ENCODE results near the gene ATP2C1. TPM values are rescaled to one million over a fixed set of nuclear protein-coding genes. Genes with fewer than 3 reads are reported as not detected.

Gene ATP2C1
- total and polyA plus RNA-seq, 2 donors: 40.6 to 60.2 TPM

DNA sequence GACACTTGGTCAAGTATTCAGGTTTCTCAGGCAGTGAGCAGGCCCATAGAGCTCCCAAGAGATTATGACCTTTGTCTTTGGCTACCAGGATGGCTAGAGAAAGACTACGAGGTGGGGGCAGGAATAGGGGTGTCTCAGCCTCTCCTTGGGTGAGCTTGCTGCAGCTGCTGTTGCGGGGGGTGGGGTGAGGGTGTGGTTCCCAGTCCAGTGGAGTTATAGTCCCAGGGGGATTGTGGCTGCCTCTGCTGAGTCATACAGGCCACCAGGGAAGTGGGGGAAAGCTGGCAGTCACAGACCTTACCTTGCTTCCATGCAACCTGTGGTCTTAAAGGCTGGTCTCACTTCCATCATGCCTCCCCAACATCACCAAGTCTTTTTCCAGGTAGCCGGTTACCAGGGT is 31.7 kb downstream of the ATP2C1 start:
- no peaks in the 10 kb centered on the region for H3K27me3 ChIP-seq (ENCODE audit: control insufficient read depth in 2 of 2, insufficient read depth in 1 of 2, low read length in 1 of 2)
- H3K27ac ChIP-seq (ENCODE audit: low read depth in 1 of 2, low read length in 1 of 2): no peak overlapping the region
- 98% methylated on average over 3 of the region's 3 CpGs for WGBS
- no peaks in the 10 kb centered on the region for H3K4me1 ChIP-seq (ENCODE audit: control insufficient read depth in 2 of 2, insufficient read depth in 2 of 2, low read length in 2 of 2)
- H3K9me3 ChIP-seq (ENCODE audit: control insufficient read depth in 2 of 2, insufficient read depth in 1 of 2, low read length in 1 of 2): peaks cover 0 to 6% of the 10 kb centered on the region in 2 donors
- peaks cover 0 to 2% of the 10 kb centered on the region in 2 donors for H3K36me3 ChIP-seq (ENCODE audit: control insufficient read depth in 2 of 2, insufficient read depth in 2 of 2, low read length in 1 of 2)
- no peak overlapping the region for H3K4me3 ChIP-seq (ENCODE audit: low read length in 2 of 2)
- DNase-seq (ENCODE audit: low read depth in 6 of 9, low spot score in 9 of 9): no peak

DNA sequence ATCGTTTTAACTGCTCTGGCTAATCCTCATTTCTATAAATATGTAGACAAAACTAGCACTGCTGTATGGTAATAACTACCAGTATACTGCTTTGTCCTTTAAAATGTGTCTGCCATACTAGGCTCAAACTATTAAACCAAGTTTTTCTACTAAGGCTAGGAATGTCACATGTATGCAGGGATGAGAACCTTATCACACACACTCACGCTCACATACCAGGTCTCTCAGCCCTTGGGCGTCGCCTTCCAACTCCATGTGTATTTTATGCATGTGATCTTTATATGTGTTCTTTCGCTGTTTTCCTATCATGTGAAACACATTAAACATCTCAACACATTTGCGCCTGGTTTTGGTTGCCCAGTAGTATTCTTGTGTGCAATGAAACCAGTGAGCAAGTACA is 32.6 kb downstream of the ATP2C1 start:
- H3K27ac ChIP-seq (ENCODE audit: low read depth in 1 of 2, low read length in 1 of 2): no peak overlapping the region
- no peak for DNase-seq (ENCODE audit: low read depth in 6 of 9, low spot score in 9 of 9)
- H3K36me3 ChIP-seq (ENCODE audit: control insufficient read depth in 2 of 2, insufficient read depth in 2 of 2, low read length in 1 of 2): peaks cover 0 to 2% of the 10 kb centered on the region in 2 donors
- no peaks in the 10 kb centered on the region for H3K27me3 ChIP-seq (ENCODE audit: control insufficient read depth in 2 of 2, insufficient read depth in 1 of 2, low read length in 1 of 2)
- H3K4me3 ChIP-seq (ENCODE audit: low read length in 2 of 2): no peak overlapping the region
- H3K9me3 ChIP-seq (ENCODE audit: control insufficient read depth in 2 of 2, insufficient read depth in 1 of 2, low read length in 1 of 2): peaks cover 0 to 6% of the 10 kb centered on the region in 2 donors
- no peaks in the 10 kb centered on the region for H3K4me1 ChIP-seq (ENCODE audit: control insufficient read depth in 2 of 2, insufficient read depth in 2 of 2, low read length in 2 of 2)
- WGBS: 80% methylated on average over 6 of the region's 6 CpGs

DNA sequence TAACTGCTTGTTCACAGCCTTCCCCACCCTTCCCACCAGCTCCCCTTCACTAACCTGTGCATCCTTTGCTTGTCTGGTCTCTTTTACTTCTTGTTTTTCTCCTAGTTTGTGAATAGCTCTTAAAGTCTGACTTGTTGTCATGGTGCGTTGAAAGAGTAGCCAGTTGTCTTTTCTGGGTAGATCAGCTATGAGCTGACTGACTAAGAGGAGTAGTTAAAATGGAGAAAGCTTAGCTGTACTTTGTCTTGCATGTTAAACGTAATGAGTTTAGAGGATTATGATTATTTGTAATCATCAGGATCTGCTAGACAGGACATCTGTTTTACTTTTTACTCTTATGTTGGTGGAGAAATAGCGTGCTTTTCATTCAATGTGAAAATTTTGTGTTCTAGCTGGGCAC is 35.9 kb downstream of the ATP2C1 start:
- no peaks in the 10 kb centered on the region for H3K9me3 ChIP-seq (ENCODE audit: control insufficient read depth in 2 of 2, insufficient read depth in 1 of 2, low read length in 1 of 2)
- H3K4me1 ChIP-seq (ENCODE audit: control insufficient read depth in 2 of 2, insufficient read depth in 2 of 2, low read length in 2 of 2): no peaks in the 10 kb centered on the region
- H3K27me3 ChIP-seq (ENCODE audit: control insufficient read depth in 2 of 2, insufficient read depth in 1 of 2, low read length in 1 of 2): no peaks in the 10 kb centered on the region
- DNase-seq (ENCODE audit: low read depth in 6 of 9, low spot score in 9 of 9): no peak
- H3K4me3 ChIP-seq (ENCODE audit: low read length in 2 of 2): no peak overlapping the region
- peaks cover 0 to 5% of the 10 kb centered on the region in 2 donors for H3K36me3 ChIP-seq (ENCODE audit: control insufficient read depth in 2 of 2, insufficient read depth in 2 of 2, low read length in 1 of 2)
- no peak overlapping the region for H3K27ac ChIP-seq (ENCODE audit: low read depth in 1 of 2, low read length in 1 of 2)
- 65% methylated on average over 3 of the region's 3 CpGs for WGBS

DNA sequence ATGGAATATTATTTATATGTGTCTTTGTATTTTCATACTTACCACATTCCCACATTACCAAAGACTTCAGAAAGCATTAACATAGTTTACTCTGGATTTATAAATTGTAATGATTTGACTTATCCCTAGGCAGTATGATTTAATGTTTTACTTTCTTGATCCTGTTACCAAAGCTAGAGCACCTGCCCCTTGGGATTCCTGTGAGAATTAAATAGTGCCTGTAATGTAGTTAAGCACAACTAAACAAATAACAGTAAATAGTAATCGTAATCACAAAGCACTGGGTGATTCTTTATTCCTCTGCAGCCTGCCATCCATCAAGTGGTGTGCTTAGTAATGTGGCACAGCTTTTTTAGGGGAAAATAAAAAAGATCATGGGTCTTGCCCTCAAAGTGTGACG is 39.1 kb downstream of the ATP2C1 start:
- WGBS: 97% methylated on average over 2 of the region's 2 CpGs
- Histone ChIP-seq H3K4me3 (ENCODE audit: low read length in 2 of 2) (no peak overlapping the region), H3K27me3 (ENCODE audit: control insufficient read depth in 2 of 2, insufficient read depth in 1 of 2, low read length in 1 of 2) (no peaks in the 10 kb centered on the region), H3K4me1 (ENCODE audit: control insufficient read depth in 2 of 2, insufficient read depth in 2 of 2, low read length in 2 of 2) (no peaks in the 10 kb centered on the region), H3K36me3 (ENCODE audit: control insufficient read depth in 2 of 2, insufficient read depth in 2 of 2, low read length in 1 of 2) (peaks cover 0 to 4% of the 10 kb centered on the region in 2 donors), H3K9me3 (ENCODE audit: control insufficient read depth in 2 of 2, insufficient read depth in 1 of 2, low read length in 1 of 2) (no peaks in the 10 kb centered on the region), H3K27ac (ENCODE audit: low read depth in 1 of 2, low read length in 1 of 2) (no peak overlapping the region)
- no peak for DNase-seq (ENCODE audit: low read depth in 6 of 9, low spot score in 9 of 9)

DNA sequence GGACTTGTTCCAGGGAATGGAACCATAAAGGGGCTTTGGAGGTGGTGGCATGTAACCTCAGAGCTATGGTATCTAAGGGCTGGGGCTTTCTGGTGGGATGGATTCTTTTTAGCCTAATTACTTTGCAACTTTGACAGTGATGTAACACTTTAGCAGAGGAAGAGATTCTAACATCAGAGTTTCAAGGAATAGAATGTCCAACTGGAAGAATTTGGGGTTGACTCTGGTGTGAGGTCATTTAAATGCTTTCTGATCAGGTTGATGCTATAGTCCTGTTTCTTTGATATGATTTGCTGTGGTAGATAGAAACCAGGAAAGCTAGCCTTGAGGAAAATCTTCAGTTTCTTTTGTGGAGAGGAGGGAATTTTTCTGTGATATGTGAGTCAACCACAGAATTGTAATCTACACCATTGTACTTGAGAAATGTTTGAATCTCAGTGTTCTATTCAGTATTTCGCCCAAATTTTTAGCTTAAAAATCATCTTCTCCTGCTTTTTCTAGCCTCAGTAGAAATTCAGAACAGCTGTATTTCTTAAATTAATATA is 40.0 kb downstream of the ATP2C1 start:
- Histone ChIP-seq H3K27ac (ENCODE audit: low read depth in 1 of 2, low read length in 1 of 2) (no peak overlapping the region), H3K4me1 (ENCODE audit: control insufficient read depth in 2 of 2, insufficient read depth in 2 of 2, low read length in 2 of 2) (no peaks in the 10 kb centered on the region), H3K9me3 (ENCODE audit: control insufficient read depth in 2 of 2, insufficient read depth in 1 of 2, low read length in 1 of 2) (no peaks in the 10 kb centered on the region), H3K4me3 (ENCODE audit: low read length in 2 of 2) (no peak overlapping the region), H3K36me3 (ENCODE audit: control insufficient read depth in 2 of 2, insufficient read depth in 2 of 2, low read length in 1 of 2) (peaks cover 0 to 10% of the 10 kb centered on the region in 2 donors), H3K27me3 (ENCODE audit: control insufficient read depth in 2 of 2, insufficient read depth in 1 of 2, low read length in 1 of 2) (no peaks in the 10 kb centered on the region)
- WGBS: 94% methylated on average over 1 of the region's 1 CpG
- DNase-seq (ENCODE audit: low read depth in 6 of 9, low spot score in 9 of 9): no peak

DNA sequence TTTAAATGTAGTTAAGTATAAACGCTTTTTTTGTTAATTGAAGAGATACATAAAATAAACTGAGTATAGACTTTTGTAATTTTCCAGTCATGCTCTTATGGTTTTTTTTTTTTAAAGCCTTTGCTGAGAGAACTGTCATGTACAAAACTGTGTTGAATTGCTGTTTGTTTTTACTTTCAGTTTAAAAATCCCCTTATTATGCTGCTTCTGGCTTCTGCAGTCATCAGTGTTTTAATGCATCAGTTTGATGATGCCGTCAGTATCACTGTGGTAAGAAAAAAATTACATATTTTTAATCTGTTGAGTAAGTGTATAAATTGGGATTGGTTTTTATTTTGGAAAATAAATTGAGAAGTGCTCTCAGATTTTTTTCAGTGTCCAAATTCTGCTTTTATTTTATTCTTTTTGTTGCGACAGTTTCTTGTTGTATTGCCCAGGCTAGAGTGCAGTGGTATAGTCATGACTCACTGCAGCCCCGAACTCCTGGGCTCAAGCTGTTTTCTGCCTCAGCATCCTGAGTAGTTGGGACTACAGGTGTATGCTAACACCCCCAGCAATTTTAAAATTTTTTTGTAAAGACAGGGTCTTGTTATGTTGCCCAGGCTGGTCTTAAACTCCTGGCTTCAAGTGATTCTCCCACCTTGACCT is 40.7 kb downstream of the ATP2C1 start:
- H3K9me3 ChIP-seq (ENCODE audit: control insufficient read depth in 2 of 2, insufficient read depth in 1 of 2, low read length in 1 of 2): no peaks in the 10 kb centered on the region
- no peak for DNase-seq (ENCODE audit: low read depth in 6 of 9, low spot score in 9 of 9)
- WGBS: 84% methylated on average over 4 of the region's 4 CpGs

DNA sequence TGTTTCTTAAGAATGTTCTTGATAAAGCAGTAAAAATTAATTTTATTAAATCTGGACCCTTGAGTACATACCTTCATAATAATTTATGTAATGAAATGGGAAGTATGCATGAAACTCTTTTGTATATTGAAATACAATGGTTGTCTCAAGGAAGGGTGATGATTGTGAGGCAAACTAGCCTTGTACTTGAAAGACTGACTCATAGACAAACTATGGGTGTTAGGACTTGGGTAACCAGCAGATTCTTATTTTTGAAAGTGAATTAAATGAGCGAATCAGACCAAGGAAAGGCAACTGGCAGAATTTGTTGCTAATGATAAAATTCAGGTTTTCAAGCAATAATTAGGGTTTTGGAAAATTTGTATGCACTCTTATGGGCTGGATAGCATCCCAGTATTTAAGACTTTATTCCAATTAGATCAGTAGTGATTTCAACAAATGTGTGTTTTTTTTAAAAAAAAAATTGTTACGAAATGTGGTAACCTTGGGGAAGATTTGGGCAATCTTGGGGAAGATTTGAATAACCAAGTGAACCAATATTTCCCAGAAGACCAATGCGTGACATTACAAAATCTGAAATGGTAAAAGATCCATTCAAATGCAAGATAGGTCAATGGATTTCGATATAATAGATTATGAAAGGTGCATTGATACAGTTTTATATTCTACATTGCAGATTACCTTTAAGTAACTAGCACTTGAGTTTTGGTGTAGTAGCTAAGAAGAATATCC is 42.0 kb downstream of the ATP2C1 start:
- Histone ChIP-seq H3K9me3 (ENCODE audit: control insufficient read depth in 2 of 2, insufficient read depth in 1 of 2, low read length in 1 of 2) (no peaks in the 10 kb centered on the region), H3K4me1 (ENCODE audit: control insufficient read depth in 2 of 2, insufficient read depth in 2 of 2, low read length in 2 of 2) (no peaks in the 10 kb centered on the region), H3K27ac (ENCODE audit: low read depth in 1 of 2, low read length in 1 of 2) (no peak overlapping the region), H3K27me3 (ENCODE audit: control insufficient read depth in 2 of 2, insufficient read depth in 1 of 2, low read length in 1 of 2) (no peaks in the 10 kb centered on the region), H3K36me3 (ENCODE audit: control insufficient read depth in 2 of 2, insufficient read depth in 2 of 2, low read length in 1 of 2) (peaks cover under 1 to 10% of the 10 kb centered on the region in 2 donors), H3K4me3 (ENCODE audit: low read length in 2 of 2) (no peak overlapping the region)
- DNase-seq (ENCODE audit: low read depth in 6 of 9, low spot score in 9 of 9): no peak
- WGBS: 98% methylated on average over 4 of the region's 4 CpGs

More for the DNA sequence above, 40.7 kb downstream of the ATP2C1 start:
- H3K27ac ChIP-seq (ENCODE audit: low read depth in 1 of 2, low read length in 1 of 2): no peak overlapping the region
- no peak overlapping the region for H3K4me3 ChIP-seq (ENCODE audit: low read length in 2 of 2)
- H3K27me3 ChIP-seq (ENCODE audit: control insufficient read depth in 2 of 2, insufficient read depth in 1 of 2, low read length in 1 of 2): no peaks in the 10 kb centered on the region
- H3K4me1 ChIP-seq (ENCODE audit: control insufficient read depth in 2 of 2, insufficient read depth in 2 of 2, low read length in 2 of 2): no peaks in the 10 kb centered on the region
- peaks cover 0 to 10% of the 10 kb centered on the region in 2 donors for H3K36me3 ChIP-seq (ENCODE audit: control insufficient read depth in 2 of 2, insufficient read depth in 2 of 2, low read length in 1 of 2)

DNA sequence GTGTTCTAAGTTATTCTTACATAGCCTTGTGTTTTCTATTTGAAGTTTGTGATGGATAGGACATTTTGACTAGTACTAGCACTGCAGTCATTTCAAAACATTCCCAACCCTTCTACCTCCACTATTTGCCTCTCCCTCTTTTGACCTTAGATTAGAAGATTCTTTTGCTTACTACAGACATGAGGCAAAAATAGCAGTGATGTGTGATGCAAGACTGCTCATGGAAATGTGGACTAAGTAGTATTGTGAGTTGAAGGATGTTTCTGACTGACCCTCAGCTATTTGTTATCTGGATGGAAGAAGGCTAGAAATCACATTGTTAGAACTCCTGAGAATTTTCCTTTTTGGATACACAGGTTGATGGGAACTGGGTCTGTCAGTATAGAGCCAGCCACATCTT is 45.9 kb downstream of the ATP2C1 start:
- Histone ChIP-seq H3K4me1 (ENCODE audit: control insufficient read depth in 2 of 2, insufficient read depth in 2 of 2, low read length in 2 of 2) (no peaks in the 10 kb centered on the region), H3K4me3 (ENCODE audit: low read length in 2 of 2) (no peak overlapping the region), H3K27me3 (ENCODE audit: control insufficient read depth in 2 of 2, insufficient read depth in 1 of 2, low read length in 1 of 2) (no peaks in the 10 kb centered on the region), H3K27ac (ENCODE audit: low read depth in 1 of 2, low read length in 1 of 2) (no peak overlapping the region), H3K9me3 (ENCODE audit: control insufficient read depth in 2 of 2, insufficient read depth in 1 of 2, low read length in 1 of 2) (no peaks in the 10 kb centered on the region), H3K36me3 (ENCODE audit: control insufficient read depth in 2 of 2, insufficient read depth in 2 of 2, low read length in 1 of 2) (peaks cover 7 to 35% of the 10 kb centered on the region in 2 donors)
- DNase-seq (ENCODE audit: low read depth in 6 of 9, low spot score in 9 of 9): no peak

DNA sequence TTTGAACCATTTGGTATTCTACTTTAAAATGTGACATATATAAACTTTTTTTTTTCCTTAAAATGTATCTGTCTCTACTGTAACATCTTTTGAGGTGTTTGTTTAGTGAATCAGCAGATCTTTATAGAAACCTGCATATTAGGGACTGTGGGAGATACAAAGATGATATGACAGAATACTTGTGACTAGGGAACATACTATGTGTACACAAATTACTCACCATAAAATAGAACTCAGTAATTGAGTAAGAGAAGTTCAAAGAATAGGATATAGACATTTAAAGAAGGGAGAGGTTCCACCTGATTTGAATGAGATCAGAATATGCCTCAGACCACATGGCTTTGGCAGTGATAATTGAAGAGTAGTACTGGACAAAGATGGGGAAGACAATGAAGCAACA is 47.9 kb downstream of the ATP2C1 start:
- Histone ChIP-seq H3K27me3 (ENCODE audit: control insufficient read depth in 2 of 2, insufficient read depth in 1 of 2, low read length in 1 of 2) (no peaks in the 10 kb centered on the region), H3K4me3 (ENCODE audit: low read length in 2 of 2) (no peak overlapping the region), H3K36me3 (ENCODE audit: control insufficient read depth in 2 of 2, insufficient read depth in 2 of 2, low read length in 1 of 2) (peaks cover 9 to 49% of the 10 kb centered on the region in 2 donors), H3K9me3 (ENCODE audit: control insufficient read depth in 2 of 2, insufficient read depth in 1 of 2, low read length in 1 of 2) (no peaks in the 10 kb centered on the region), H3K4me1 (ENCODE audit: control insufficient read depth in 2 of 2, insufficient read depth in 2 of 2, low read length in 2 of 2) (no peaks in the 10 kb centered on the region), H3K27ac (ENCODE audit: low read depth in 1 of 2, low read length in 1 of 2) (no peak overlapping the region)
- no peak for DNase-seq (ENCODE audit: low read depth in 6 of 9, low spot score in 9 of 9)

Data from thymus (tissue), 11 donors.